IMR-90 (cell line): ENCODE data around the gene TMEM131. TPM values are rescaled to one million over a fixed set of nuclear protein-coding genes. Genes with fewer than 3 reads are reported as not detected.

Source experiments
- BHLHE40 ChIP-seq: fragments of 150-350 bp; IDR thresholded peaks from 2 replicates; pipeline ENCODE4 v1.6.1; 2016; ENCODE audit warnings: mild to moderate bottlenecking, low read depth, low read length
- NFE2L2 ChIP-seq: fragments of 150-350 bp; IDR thresholded peaks from 2 replicates; pipeline ENCODE4 v1.6.1; 2016; ENCODE audit warnings: low read depth, mild to moderate bottlenecking, low read length
- POLR2A ChIP-seq: IDR thresholded peaks from 2 replicates; pipeline ENCODE4 v1.6.1; 2012; ENCODE audit warnings: mild to moderate bottlenecking, low read depth, low read length
- polyA plus RNA-seq, 3 experiments: library from polyadenylated mRNA; depleted of rRNA; stranded (reverse); fragments of >200 nt; gene quantifications; 2 replicates each; pipeline ENCODE4 v1.2.3, GENCODE V29; 2012; ENCODE audit warnings: low replicate concordance in 1 of 3
- total RNA-seq: library from RNA; depleted of rRNA; stranded (reverse); fragments of >200 nt; gene quantifications from 2 replicates; pipeline ENCODE4 v1.2.3, GENCODE V29; 2012
- TF ChIP-seq, protein P1 (sequence below): fragments of 150-350 bp; IDR thresholded peaks from 2 replicates; pipeline ENCODE4 v1.6.1; 2016; ENCODE audit warnings: low read depth, mild to moderate bottlenecking, low read length, moderate library complexity, borderline replicate concordance

Gene TMEM131
- total and polyA plus RNA-seq, 2 of the 4 experiments (the other 2 are of a cell fraction), result 13.3 to 14.0 TPM

DNA sequence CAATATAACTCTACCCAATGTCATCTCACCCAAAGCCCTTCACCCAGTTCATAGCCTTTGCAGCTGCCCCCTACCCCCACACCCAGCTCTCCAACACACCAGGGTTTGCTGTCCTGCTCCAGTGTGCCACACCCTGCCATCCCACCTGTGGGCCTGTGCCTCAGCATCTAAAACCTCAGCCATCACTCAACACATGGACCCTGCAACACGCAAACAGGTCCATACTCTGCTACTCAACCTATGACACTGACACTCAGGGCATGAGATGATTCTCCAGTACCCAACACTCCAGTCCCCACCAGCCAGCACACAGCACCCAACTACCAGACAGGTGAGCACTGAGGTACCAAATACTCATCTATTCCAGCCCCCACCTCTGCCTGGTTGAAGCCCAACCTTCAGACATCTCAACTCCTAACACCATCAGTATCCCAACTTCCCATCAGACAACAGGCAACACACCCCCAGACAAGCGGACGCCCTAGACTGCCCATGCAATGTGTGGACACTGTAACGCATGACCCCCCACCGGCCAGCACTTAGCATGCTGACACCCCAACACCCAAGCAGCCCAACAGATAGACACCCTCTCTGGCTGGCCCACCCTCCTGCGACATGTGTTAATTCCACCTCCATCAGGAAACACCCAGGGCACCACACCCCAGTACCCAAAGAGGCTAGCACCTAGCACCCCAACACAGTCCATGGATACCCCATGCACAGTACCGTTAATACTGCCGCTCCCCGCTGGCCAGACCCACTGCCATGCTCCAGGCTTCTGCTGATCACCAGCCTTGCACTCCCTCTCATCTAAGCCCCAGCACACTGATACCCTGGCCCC is 257.3 kb downstream of the TMEM131 start (continued):
- TF ChIP-seq, protein P1, sequence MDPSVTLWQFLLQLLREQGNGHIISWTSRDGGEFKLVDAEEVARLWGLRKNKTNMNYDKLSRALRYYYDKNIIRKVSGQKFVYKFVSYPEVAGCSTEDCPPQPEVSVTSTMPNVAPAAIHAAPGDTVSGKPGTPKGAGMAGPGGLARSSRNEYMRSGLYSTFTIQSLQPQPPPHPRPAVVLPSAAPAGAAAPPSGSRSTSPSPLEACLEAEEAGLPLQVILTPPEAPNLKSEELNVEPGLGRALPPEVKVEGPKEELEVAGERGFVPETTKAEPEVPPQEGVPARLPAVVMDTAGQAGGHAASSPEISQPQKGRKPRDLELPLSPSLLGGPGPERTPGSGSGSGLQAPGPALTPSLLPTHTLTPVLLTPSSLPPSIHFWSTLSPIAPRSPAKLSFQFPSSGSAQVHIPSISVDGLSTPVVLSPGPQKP, result no peak
- TF ChIP-seq NFE2L2, result no peak
- TF ChIP-seq POLR2A, result no peak
- TF ChIP-seq BHLHE40, result no peak
